ENCODE data around the gene EVC2.

Gene EVC2

GRCh38 chr4:5750052-5750945 lies 41.9 kb upstream of the EVC2 start:
- TF ChIP-seq CTCF (IDR thresholded peaks at IDR 0.05; ENCODE audit: low read length) (no peak), EZH2 (optimal IDR thresholded peaks at IDR 0.05; ENCODE audit: low read depth, low read length) (no peak), EZH2phosphoT487 (IDR thresholded peaks at IDR 0.05; ENCODE audit: low read length) (no peak)
- no peaks in the 10 kb centered on the region for H3F3A ChIP-seq (ENCODE audit: insufficient read depth, low read length)
- H3K27ac ChIP-seq (ENCODE audit: low read length), result no peak overlapping the region
- no peaks in the 10 kb centered on the region for H3K36me3 ChIP-seq (replicated peaks; ENCODE audit: insufficient read depth, low read length)
- H3K9me3 ChIP-seq (replicated peaks; ENCODE audit: insufficient read depth, low read length), result no peaks in the 10 kb centered on the region
- H3K9me2 ChIP-seq (replicated peaks; ENCODE audit: insufficient read depth, low read length), result no peaks in the 10 kb centered on the region
- H3K4me3 ChIP-seq (ENCODE audit: low read length), result no peak overlapping the region
- H3K9ac ChIP-seq (ENCODE audit: low read length), result no peak overlapping the region
- no peaks in the 10 kb centered on the region for H3K4me1 ChIP-seq (ENCODE audit: low read length)
- no peaks in the 10 kb centered on the region for H3K79me2 ChIP-seq (ENCODE audit: low read length)
- H2AFZ ChIP-seq (ENCODE audit: low read length), result no peak overlapping the region
- no peaks in the 10 kb centered on the region for H3K27me3 ChIP-seq (replicated peaks; ENCODE audit: insufficient read depth, low read length)
- no peak for DNase-seq
- H4K20me1 ChIP-seq (ENCODE audit: insufficient read depth, low read length), result no peaks in the 10 kb centered on the region
- no peak overlapping the region for H3K4me2 ChIP-seq (ENCODE audit: low read depth, low read length)

- H3K36me3 ChIP-seq (replicated peaks; ENCODE audit: insufficient read depth, low read length), result 0 out of 2 replicates have a peak, but pooled peaks cover 2% of the 10 kb centered on the region
- no peak overlapping the region for H3K27ac ChIP-seq (ENCODE audit: low read length)
- H3K4me2 ChIP-seq (ENCODE audit: low read depth, low read length), result no peak overlapping the region
- H3F3A ChIP-seq (ENCODE audit: insufficient read depth, low read length), result no peaks in the 10 kb centered on the region
- H3K9me2 ChIP-seq (replicated peaks; ENCODE audit: insufficient read depth, low read length), result no peaks in the 10 kb centered on the region
- H3K79me2 ChIP-seq (ENCODE audit: low read length), result no peaks in the 10 kb centered on the region
- no peaks in the 10 kb centered on the region for H3K4me1 ChIP-seq (ENCODE audit: low read length)
- H2AFZ ChIP-seq (ENCODE audit: low read length), result no peak overlapping the region
- DNase-seq, result no peak
- TF ChIP-seq EZH2 (optimal IDR thresholded peaks at IDR 0.05; ENCODE audit: low read depth, low read length) (no peak), EZH2phosphoT487 (IDR thresholded peaks at IDR 0.05; ENCODE audit: low read length) (no peak), CTCF (IDR thresholded peaks at IDR 0.05; ENCODE audit: low read length) (no peak)
- no peaks in the 10 kb centered on the region for H3K27me3 ChIP-seq (replicated peaks; ENCODE audit: insufficient read depth, low read length)
- no peak overlapping the region for H3K4me3 ChIP-seq (ENCODE audit: low read length)
- no peaks in the 10 kb centered on the region for H3K9me3 ChIP-seq (replicated peaks; ENCODE audit: insufficient read depth, low read length)
- no peak overlapping the region for H3K9ac ChIP-seq (ENCODE audit: low read length)
- no peaks in the 10 kb centered on the region for H4K20me1 ChIP-seq (ENCODE audit: insufficient read depth, low read length)
Measured at GRCh38 chr4:5749568-5749967, 41.2 kb upstream of the EVC2 start.

GRCh38 chr4:5747738-5748375 lies 39.5 kb upstream of the EVC2 start:
- Histone ChIP-seq H3K4me2 (ENCODE audit: low read depth, low read length) (no peak overlapping the region), H3K36me3 (replicated peaks; ENCODE audit: insufficient read depth, low read length) (0 out of 2 replicates have a peak, but pooled peaks cover 10% of the 10 kb centered on the region), H4K20me1 (ENCODE audit: insufficient read depth, low read length) (no peaks in the 10 kb centered on the region), H3K27ac (ENCODE audit: low read length) (no peak overlapping the region), H2AFZ (ENCODE audit: low read length) (no peak overlapping the region), H3K79me2 (ENCODE audit: low read length) (no peaks in the 10 kb centered on the region), H3K4me3 (ENCODE audit: low read length) (no peak overlapping the region), H3K27me3 (replicated peaks; ENCODE audit: insufficient read depth, low read length) (no peaks in the 10 kb centered on the region), H3K9ac (ENCODE audit: low read length) (no peak overlapping the region), H3K4me1 (ENCODE audit: low read length) (no peaks in the 10 kb centered on the region), H3F3A (ENCODE audit: insufficient read depth, low read length) (no peaks in the 10 kb centered on the region), H3K9me2 (replicated peaks; ENCODE audit: insufficient read depth, low read length) (no peaks in the 10 kb centered on the region), H3K9me3 (replicated peaks; ENCODE audit: insufficient read depth, low read length) (no peaks in the 10 kb centered on the region)
- DNase-seq, result no peak
- TF ChIP-seq CTCF (IDR thresholded peaks at IDR 0.05; ENCODE audit: low read length) (no peak), EZH2 (optimal IDR thresholded peaks at IDR 0.05; ENCODE audit: low read depth, low read length) (no peak), EZH2phosphoT487 (IDR thresholded peaks at IDR 0.05; ENCODE audit: low read length) (no peak)

Data from MM.1S (cell line).